Endometrial microvascular endothelial cells (primary cell): ENCODE measurements around the gene TAOK1. TPM values are rescaled to one million over a fixed set of nuclear protein-coding genes. Genes with fewer than 3 reads are reported as not detected.
"Not testable (repeated sequence)": the region's sequence is repeated elsewhere in the genome, so short reads cannot be mapped to it uniquely, and the experiment has no call there.

ENCODE experiments used
- in situ Hi-C: cut with HindIII; loops from 2 replicates; pipeline ENCODE4 v1.10.0; 2017; ENCODE audit warnings: low sequenced_read_pairs, low pct_unique_long_range_greater_than_20kb; ENCODE audit errors: inconsistent ontology term
- total RNA-seq: library from RNA; depleted of rRNA; stranded (reverse); fragments of >200 nt; gene quantifications from one replicate; pipeline ENCODE4 v1.2.3, GENCODE V29; 2015; ENCODE audit errors: inconsistent ontology term

Gene TAOK1
- total RNA-seq, 1 donor from 2014 or later, result 33.7 TPM

GRCh38 chr17:29420128-29420527 is 30.0 kb downstream of the TAOK1 start:
- in situ Hi-C loops, result no loop called here

- in situ Hi-C loops, result no loop called here
Measured at GRCh38 chr17:29430275-29430674, 40.1 kb downstream of the TAOK1 start.

GRCh38 chr17:29433541-29433940 is 43.4 kb downstream of the TAOK1 start:
- in situ Hi-C loops, result no loop called here

- in situ Hi-C loops, result no loop called here
Measured at GRCh38 chr17:29434550-29434949, 44.4 kb downstream of the TAOK1 start.

GRCh38 chr17:29442451-29442850 is 52.3 kb downstream of the TAOK1 start:
- in situ Hi-C loops, result no loop called here

GRCh38 chr17:29443041-29443739 is 53.0 kb downstream of the TAOK1 start:
- in situ Hi-C loops, result no loop called here

- in situ Hi-C loops, result no loop called here
Measured at GRCh38 chr17:29444589-29444988, 54.4 kb downstream of the TAOK1 start.

- in situ Hi-C loops, result no loop called here
Measured at GRCh38 chr17:29445844-29446243, 55.7 kb downstream of the TAOK1 start.

- in situ Hi-C loops, result no loop called here
Measured at GRCh38 chr17:29449865-29450671, 59.9 kb downstream of the TAOK1 start.

GRCh38 chr17:29451121-29451742 is 61.1 kb downstream of the TAOK1 start:
- in situ Hi-C loops, result no loop called here

GRCh38 chr17:29458066-29458465 is 67.9 kb downstream of the TAOK1 start:
- in situ Hi-C loops, result no loop called here

GRCh38 chr17:29461483-29462206 is 71.5 kb downstream of the TAOK1 start:
- in situ Hi-C loops, result no loop called here

- in situ Hi-C loops, result no loop called here
Measured at GRCh38 chr17:29469276-29469675, 79.1 kb downstream of the TAOK1 start.

- in situ Hi-C loops, result not testable (repeated sequence)
Measured at GRCh38 chr17:29473437-29473836, 83.3 kb downstream of the TAOK1 start.

- in situ Hi-C loops, result no loop called here
Measured at GRCh38 chr17:29474297-29474696, 84.1 kb downstream of the TAOK1 start.

GRCh38 chr17:29475891-29476290 is 85.7 kb downstream of the TAOK1 start:
- in situ Hi-C loops, result no loop called here

- in situ Hi-C loops, result not testable (repeated sequence)
Measured at GRCh38 chr17:29480249-29480928, 90.2 kb downstream of the TAOK1 start.

GRCh38 chr17:29483503-29483902 is 93.3 kb downstream of the TAOK1 start:
- in situ Hi-C loops, result no loop called here

- in situ Hi-C loops, result no loop called here
Measured at GRCh38 chr17:29495011-29495410, 104.8 kb downstream of the TAOK1 start.
